ENCODE data around the gene USP13. TPM values are rescaled to one million over a fixed set of nuclear protein-coding genes. Genes with fewer than 3 reads are reported as not detected.

Gene USP13
- total and polyA plus RNA-seq, 2 of the 4 experiments (the other 2 are of a cell fraction) = 9.2 to 18.1 TPM

GRCh38 chr3:179768080-179768479 is 115.2 kb downstream of the USP13 start:
- Histone ChIP-seq H3K9me3 (ENCODE audit: control insufficient read depth, insufficient read depth, low read length) (no peaks in the 10 kb centered on the region), H3K36me3 (ENCODE audit: control insufficient read depth, insufficient read depth, low read length) (peaks cover 9% of the 10 kb centered on the region), H2BK15ac (ENCODE audit: low read depth, low read length) (no peak overlapping the region), H3K27ac (ENCODE audit: insufficient read depth, low read length) (no peak overlapping the region), H4K8ac (ENCODE audit: low read depth in 2 of 2, low read length in 2 of 2) (peak overlapping the region in 1 of 2 experiments; percentile 56; a peak in 1 of 4 replicates), H3K56ac (ENCODE audit: extremely low read depth, insufficient read depth, low read length) (no peak overlapping the region), H3K4me1 (ENCODE audit: control insufficient read depth, insufficient read depth, low read length) (no peaks in the 10 kb centered on the region), H3K18ac (ENCODE audit: low read depth, low read length) (no peak overlapping the region), H3K4ac (ENCODE audit: low read depth, low read length) (no peak overlapping the region), H3K23ac (ENCODE audit: low read depth, low read length) (no peak overlapping the region), H3K4me2 (ENCODE audit: low read depth, low read length) (no peak overlapping the region), H3K9me1 (ENCODE audit: insufficient read depth, low read length) (peaks cover 3% of the 10 kb centered on the region; the same call in 1 of the 2 replicates), H3K27me3 (ENCODE audit: control insufficient read depth, insufficient read depth, low read length) (no peaks in the 10 kb centered on the region), H4K91ac (ENCODE audit: insufficient read depth, low read depth, low read length) (no peak overlapping the region), H2AFZ (replicated peaks; ENCODE audit: low read length, poor library complexity) (peak overlapping the region; percentile 47), H2AK5ac (ENCODE audit: low read depth, low read length) (no peak overlapping the region), H3K4me3 (ENCODE audit: insufficient read depth, low read depth, low read length) (no peak overlapping the region), H2AK9ac (replicated peaks; ENCODE audit: low read depth, low read length, poor library complexity) (no peak overlapping the region), H3K9ac (ENCODE audit: low read depth, low read length) (no peak overlapping the region), H3K79me1 (ENCODE audit: low read depth in 1 of 2, low read length in 2 of 2) (0 out of 4 replicates have a peak, but pooled peaks cover 0 to 3% of the 10 kb centered on the region in 2 experiments), H2BK20ac (ENCODE audit: low read depth, low read length) (no peak overlapping the region), H3K14ac (replicated peaks; ENCODE audit: low read depth, low read length) (no peak overlapping the region), H2BK120ac (ENCODE audit: low read depth, low read length) (no peak overlapping the region), H4K5ac (ENCODE audit: low read depth, low read length) (no peak overlapping the region), H2BK5ac (ENCODE audit: low read depth, low read length, poor library complexity, severe bottlenecking) (no peak overlapping the region), H4K20me1 (ENCODE audit: insufficient read depth, low read length) (no peaks in the 10 kb centered on the region)
- TF ChIP-seq FOS (IDR thresholded peaks at IDR 0.05; ENCODE audit: low read depth, low read length) = no peak
- TF ChIP-seq NFE2L2 (IDR thresholded peaks at IDR 0.05; ENCODE audit: low read depth, low read length) = no peak
- TF ChIP-seq SMC3 (IDR thresholded peaks at IDR 0.05; ENCODE audit: low read depth, low read length) = peak; percentile 61
- TF ChIP-seq MAZ (IDR thresholded peaks at IDR 0.05; ENCODE audit: borderline replicate concordance, low read depth, low read length) = no peak
- no peak for TF ChIP-seq MXI1 (IDR thresholded peaks at IDR 0.05; ENCODE audit: borderline replicate concordance, low read depth, low read length)
- no peak for TF ChIP-seq MAFK (IDR thresholded peaks at IDR 0.05; ENCODE audit: low read depth, low read length)
- TF ChIP-seq CTCF (conservative IDR thresholded peaks at IDR 0.05; ENCODE audit: low read depth, low read length) = peak; percentile 70
- peak; percentile 79 for TF ChIP-seq RAD21 (IDR thresholded peaks at IDR 0.05; ENCODE audit: low read length)
- peak; percentile 70 for DNase-seq
- dilution Hi-C loops (cut with HindIII; ENCODE audit: low sequenced_read_pairs, unreplicated experiment) (no loop called here), intact Hi-C loops (cut with micrococcal nuclease) (loop anchor here (1.0 to 5.0 kb wide), 3 partner anchors 164 to 834 kb away; partner anchors contain the start of gene TTC14), in situ Hi-C loops (cut with MboI; ENCODE audit: low sequenced_read_pairs) (loop anchor here (25.0 kb wide), 1 partner anchor 819 kb away; no protein-coding TSS in a partner anchor)
- no TSS peak for BruUV-seq (replicated peaks)
- ChIA-PET CTCF (interaction anchor here (0.6 to 1.9 kb wide), 3 partner anchors 17 to 827 kb away, joined by 3 to 6 read pairs (median 3); no protein-coding TSS in a partner anchor), POLR2A (ENCODE audit: unreplicated experiment) (no interaction called here)
- no CpG with 5 or more reads among the region's 3 CpGs for WGBS, 2 experiments (ENCODE audit: extremely low coverage in 2 of 2, insufficient read length in 1 of 2)
- peak; percentile 86 for ATAC-seq (ENCODE audit: low read depth)
